NCI-H446 (cell line): ENCODE data around the gene MT1HL1.

Experiments used
- DNase-seq, 2 experiments: peaks; one replicate each; lab custom pipeline; 2025; lab: John Stamatoyannopoulos, UW

MT1HL1 gene

GRCh38 chr1:237004116-237004515 lies at the start of gene MT1HL1:
MT1HL1 (minus strand) TSS chr1:237004441; CDS start chr1:237004372, 69 bp downstream.
- DNase-seq, result no peak

- no peak for DNase-seq
Observed at GRCh38 chr1:237050915-237051314, 46.7 kb upstream of the MT1HL1 start.

DNA sequence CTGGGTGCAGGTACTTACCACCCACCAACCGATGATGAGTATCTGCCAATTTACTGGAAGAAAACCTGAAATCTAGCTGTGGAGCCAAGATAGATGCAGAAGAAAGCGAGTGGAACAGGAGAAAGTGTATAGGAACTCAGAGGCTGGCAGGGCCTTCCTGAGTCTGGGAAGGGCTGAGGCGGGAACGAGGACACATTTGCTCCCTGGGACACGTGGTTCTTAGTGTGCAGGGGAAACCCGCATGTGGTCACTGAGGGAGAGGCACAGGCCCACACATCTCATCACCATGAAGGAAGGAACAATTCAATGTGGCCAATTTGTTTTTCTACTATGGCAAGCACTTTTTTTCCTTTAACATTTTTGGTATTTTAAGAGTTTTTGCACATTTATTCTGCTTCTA lies 45.9 kb upstream of the MT1HL1 start:
- DNase-seq, result no peak

DNA sequence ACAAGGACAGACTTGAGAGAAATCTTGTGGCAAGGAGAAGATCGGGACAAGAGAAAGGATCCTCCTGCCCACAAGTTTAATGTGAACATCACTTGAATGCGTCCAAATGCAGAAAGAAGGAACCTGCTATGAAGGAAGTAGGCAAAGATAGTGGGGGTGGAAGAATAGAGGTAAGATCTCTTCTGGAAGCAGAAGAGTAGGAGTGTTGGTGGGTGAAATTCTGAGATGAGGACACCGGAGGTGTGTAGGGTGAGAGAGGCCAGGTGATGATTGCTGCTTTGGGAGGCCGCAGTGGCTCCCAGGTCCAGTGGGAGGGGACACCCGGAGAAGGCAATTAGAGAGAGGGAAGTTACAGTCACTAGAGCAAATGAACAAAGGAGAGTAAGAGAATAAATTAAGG lies 44.6 kb upstream of the MT1HL1 start:
- DNase-seq, result no peak

DNA sequence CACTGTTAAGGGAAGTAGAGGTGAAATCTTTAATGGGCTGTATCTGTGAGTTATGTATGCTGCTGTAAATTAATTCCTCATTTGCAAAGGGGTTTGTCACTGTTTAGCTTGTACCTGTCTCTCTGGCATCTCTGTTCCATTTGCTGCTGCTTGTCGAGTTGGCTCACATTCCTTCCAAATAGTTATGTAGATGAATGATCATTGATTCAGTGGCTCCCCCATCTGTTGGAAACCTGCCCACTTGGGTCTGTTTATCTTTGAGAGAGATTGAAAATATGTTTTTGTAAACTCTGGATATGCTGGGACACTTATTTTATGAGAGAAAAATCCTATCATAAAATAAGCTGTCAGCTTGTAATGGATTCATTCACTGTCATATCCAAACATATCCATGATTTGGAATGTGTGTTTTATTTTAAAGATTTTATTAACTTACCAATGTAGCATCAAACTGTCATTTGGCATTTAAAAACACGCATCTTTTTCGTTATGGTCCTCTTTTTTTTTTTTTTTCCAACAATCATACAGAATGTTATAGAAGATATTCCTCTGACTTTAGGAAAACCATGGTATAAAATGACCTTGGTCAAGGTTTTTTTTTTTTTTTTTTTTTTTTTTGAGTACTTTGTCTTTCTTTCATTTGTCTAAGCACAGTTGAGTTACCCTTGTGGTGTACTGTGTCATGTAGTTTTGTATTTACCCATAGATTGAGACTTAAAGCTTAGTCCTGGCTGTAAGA lies 41.2 kb upstream of the MT1HL1 start:
- no peak for DNase-seq

DNA sequence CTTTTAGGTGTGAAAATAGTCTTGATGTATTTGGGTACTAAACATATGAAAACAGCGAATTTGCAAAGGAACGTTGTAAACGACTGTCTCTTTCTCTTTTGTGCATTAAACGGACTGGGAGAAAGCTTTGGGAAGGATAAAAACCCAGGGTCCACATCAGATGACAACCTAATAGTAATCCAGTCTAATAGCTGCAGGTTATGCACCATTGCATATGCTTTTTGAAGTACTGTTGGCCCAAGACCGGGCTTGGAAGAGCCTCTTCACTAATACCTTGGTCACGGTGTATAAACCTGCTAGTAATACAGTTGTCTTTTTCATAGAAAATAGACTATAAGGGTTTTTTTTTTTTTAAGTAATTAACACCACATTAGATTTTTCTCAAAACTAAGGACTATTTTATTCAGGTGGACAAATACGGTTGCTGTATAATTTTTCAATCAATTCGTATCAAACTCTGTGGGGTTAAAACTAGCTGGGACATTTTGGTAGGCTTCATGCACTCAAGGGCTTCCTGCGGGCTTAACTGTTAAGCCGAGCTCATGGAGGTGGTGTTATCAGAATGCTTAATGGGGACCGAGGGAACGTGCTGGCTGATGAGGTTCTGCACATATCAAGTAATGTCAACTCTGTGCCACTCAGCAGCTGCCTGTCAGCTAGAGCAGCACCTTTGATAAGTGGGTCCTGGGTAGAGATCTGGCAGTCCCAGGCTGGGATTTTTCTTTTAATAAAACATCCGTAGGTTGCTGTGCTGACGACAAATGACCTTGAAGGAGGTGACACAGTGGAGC lies 39.8 kb upstream of the MT1HL1 start:
- DNase-seq, result no peak

- no peak for DNase-seq
Observed at GRCh38 chr1:237042892-237043576, 38.8 kb upstream of the MT1HL1 start.

GRCh38 chr1:237042526-237042891 lies 38.3 kb upstream of the MT1HL1 start:
- DNase-seq, result no peak

- DNase-seq, result no peak
Observed at GRCh38 chr1:237041795-237042525, 37.7 kb upstream of the MT1HL1 start, which contains the start of gene RYR2. RYR2 (plus strand) TSS chr1:237042184; CDS start chr1:237042522, 338 bp downstream.

DNA sequence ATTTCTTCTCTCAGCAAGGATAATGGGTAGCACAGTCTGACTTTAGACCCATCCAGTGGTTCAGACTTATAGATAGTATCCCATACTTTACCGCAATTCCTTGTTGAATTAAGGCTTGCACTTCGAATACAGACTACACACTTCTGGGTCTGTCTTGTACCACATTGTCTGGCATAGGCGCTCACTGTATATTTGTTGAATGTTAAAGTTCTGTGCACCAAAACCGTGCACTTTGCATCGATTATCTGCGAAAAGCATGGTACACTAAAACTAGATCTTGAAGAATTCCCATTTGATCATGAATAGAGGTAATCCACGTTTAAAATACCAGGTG lies 37.2 kb upstream of the MT1HL1 start:
- no peak for DNase-seq

DNA sequence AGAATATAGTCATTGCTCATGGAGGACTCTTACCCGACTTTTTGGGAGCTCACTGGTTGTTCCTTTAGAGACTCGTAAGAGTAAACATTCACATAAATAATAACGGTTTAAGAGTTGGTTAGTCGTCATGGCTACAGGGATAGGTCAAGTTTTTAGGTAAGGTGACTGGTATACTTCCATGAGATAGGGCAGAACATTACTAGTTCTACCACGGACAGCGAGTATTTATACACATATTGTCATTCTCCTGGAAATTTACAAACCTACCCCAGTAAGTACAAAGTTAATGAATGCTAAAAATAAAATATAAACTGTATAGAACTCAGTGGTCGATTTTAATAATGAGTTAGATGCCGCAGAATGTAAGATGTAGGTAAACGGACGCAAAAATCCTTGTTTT lies 36.6 kb upstream of the MT1HL1 start:
- no peak for DNase-seq

GRCh38 chr1:237038211-237038610 lies 34.0 kb upstream of the MT1HL1 start:
- no peak for DNase-seq

DNA sequence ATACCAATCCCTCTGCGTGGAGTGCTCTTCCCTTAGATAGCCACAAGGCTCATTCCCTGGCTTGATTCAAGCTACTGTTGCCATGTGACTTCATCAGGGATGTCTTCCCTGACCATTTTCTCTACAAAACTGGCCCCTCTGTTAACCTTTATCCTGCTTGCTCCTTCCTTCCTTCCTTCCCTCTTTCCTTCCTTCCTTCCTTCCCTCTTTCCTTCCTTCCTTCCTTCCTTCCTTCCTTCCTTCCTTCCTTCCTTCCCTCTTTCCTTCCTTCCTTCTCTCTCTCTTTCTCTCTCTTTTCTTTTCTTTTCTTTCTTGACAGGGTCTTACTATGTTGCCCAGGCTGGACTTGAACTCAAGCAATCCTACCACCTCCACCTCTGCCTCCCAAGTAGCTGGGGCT lies 31.5 kb upstream of the MT1HL1 start:
- DNase-seq, result no peak

GRCh38 chr1:237033804-237034203 lies 29.6 kb upstream of the MT1HL1 start:
- no peak for DNase-seq

- DNase-seq, result no peak
Observed at GRCh38 chr1:237033061-237033460, 28.8 kb upstream of the MT1HL1 start.

GRCh38 chr1:237032029-237032428 lies 27.8 kb upstream of the MT1HL1 start:
- no peak for DNase-seq

DNA sequence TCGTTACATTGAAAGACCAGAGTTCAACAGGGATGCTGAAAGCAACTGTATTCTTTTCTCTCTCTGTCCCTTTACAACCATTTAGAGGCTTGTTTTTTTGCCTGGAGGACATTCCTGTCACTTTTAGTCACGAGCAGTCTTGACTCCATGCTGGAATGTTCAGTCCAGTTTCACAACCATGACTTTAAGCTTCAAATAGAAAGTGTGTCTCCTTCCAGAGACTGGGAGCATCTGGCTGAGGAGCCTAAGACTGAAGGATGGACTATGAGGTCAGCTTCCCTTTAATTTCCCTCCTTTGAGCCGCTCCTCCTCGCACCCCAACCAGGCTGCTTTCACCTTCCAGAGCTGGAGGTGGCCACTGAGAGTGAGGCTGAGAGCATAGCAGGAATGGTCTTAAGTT lies 27.2 kb upstream of the MT1HL1 start:
- no peak for DNase-seq

DNA sequence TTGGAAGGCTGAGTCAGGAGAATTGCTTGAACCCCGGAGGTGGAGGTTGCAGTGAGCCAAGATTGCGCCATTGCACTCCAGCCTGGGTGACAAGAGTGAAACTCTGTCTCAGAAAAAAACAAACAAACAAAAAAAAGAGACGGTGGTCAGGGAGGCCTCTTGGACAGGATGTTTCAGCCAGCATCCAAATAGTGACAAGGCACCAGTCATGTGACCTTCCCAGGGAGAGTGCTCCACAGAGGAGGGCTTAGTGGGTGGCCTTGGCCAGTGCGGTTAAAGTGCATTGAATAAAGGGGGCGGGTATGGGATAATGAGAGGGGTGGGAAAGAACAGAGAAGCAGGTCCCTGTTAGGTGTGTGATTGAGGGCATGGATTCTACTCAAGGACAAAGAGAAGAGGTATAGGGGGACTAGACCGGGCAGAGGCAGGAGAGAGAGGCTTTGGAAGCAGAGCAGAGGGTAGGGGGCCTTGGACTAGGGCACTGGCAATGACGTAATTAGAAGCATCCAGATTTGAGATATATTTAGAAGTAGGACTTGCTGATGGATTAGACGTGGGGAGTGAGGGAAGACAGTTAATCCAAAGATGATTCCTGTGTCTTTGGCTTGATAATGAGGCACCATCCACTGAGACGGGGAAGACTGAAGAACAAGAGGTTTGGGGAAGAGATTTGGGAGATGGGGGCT lies 25.8 kb upstream of the MT1HL1 start:
- no peak for DNase-seq

DNA sequence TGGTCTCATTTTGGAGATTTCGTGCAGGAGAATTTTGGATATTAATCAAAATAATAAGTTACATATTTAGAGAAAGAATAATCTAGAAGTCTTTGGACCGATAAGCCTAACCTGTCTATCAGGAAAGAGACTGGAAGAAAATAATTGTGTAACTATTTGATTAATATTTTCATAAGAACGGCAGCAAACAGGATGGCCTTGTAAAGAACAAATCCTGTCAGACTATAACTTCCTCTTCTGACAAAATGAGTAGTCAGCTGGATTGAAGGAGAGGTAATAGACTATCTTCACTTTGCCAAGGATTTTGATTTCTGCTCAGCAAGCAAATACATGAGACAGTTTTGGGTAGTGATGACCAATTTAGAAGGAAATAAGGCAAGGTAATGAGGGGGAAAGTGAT lies 25.0 kb upstream of the MT1HL1 start:
- DNase-seq, result no peak

- DNase-seq, result no peak
Observed at GRCh38 chr1:237025358-237026074, 21.3 kb upstream of the MT1HL1 start.

GRCh38 chr1:237018896-237019295 lies 14.7 kb upstream of the MT1HL1 start:
- DNase-seq, result no peak
